Heart right ventricle (tissue), 16 donors: ENCODE results near the gene POLR2L. TPM values are rescaled to one million over a fixed set of nuclear protein-coding genes. Genes with fewer than 3 reads are reported as not detected.
A peak's percentile ranks its signal among the peaks of the same experiment; 100 is the strongest.

Experiments used
- ATAC-seq, 8 donors: fragments of 200-7000 bp; cut with Tn5 transposase; one replicate each; pipeline ENCODE4 v1.9.1; 2020; ENCODE audit warnings: mild to moderate bottlenecking in 8 of 8, moderate library complexity in 8 of 8, moderate number of reproducible peaks in 1 of 8
- DNase-seq, 2 donors: peaks; one replicate each; pipeline ENCODE4 v3.0.0-alpha.2; 2020
- H3K27ac ChIP-seq, 10 donors: fragments of 200-600 bp; sonication (generic) in 2 of 10; one replicate each; pipeline versions ENCODE4 v1.5.0 to v1.8.0; 2020 to 2022; ENCODE audit warnings: mild to moderate bottlenecking in 3 of 10
- H3K27me3 ChIP-seq, 7 donors: fragments of 200-600 bp; one replicate each; pipeline ENCODE4 v1.8.0; 2021 to 2022; ENCODE audit warnings: mild to moderate bottlenecking in 2 of 7
- H3K36me3 ChIP-seq, 9 donors: fragments of 200-600 bp; sonication (generic) in 1 of 9; one replicate each; pipeline versions ENCODE4 v1.5.0 to v1.8.0; 2020 to 2022; ENCODE audit warnings: mild to moderate bottlenecking in 2 of 9
- H3K4me1 ChIP-seq, 9 donors: fragments of 200-600 bp; sonication (generic) in 1 of 9; one replicate each; pipeline versions ENCODE4 v1.5.0 to v1.8.0; 2020 to 2022; ENCODE audit warnings: mild to moderate bottlenecking in 4 of 9
- H3K4me3 ChIP-seq, 10 donors: fragments of 200-600 bp; sonication (generic) in 2 of 10; one replicate each; pipeline versions ENCODE4 v1.5.0 to v1.8.0; 2020 to 2022; ENCODE audit warnings: mild to moderate bottlenecking in 7 of 10, moderate library complexity in 2 of 10
- H3K9me3 ChIP-seq, 11 donors: fragments of 200-600 bp in 10 of 11; sonication (generic) in 2 of 11; one replicate each; pipeline versions ENCODE4 v1.5.0 to v1.8.0; 2013 to 2022; ENCODE audit warnings: mild to moderate bottlenecking in 2 of 11, control low read depth in 1 of 11, moderate library complexity in 1 of 11
- CTCF ChIP-seq, 9 donors: fragments of 200-600 bp; sonication (generic) in 2 of 9; IDR thresholded peaks; one replicate each; pipeline versions ENCODE4 v1.5.0 to v1.8.0; 2021 to 2022; ENCODE audit warnings: antibody characterized with exemption in 9 of 9, mild to moderate bottlenecking in 5 of 9, moderate library complexity in 1 of 9
- WGBS, 2 donors: extraction: QIAGEN DNeasy Blood & Tissue Kit; methylation state at CpG; one replicate each; pipeline ENCODE4 v1.1.7; 2013; ENCODE audit warnings: inconsistent platforms in 1 of 2; 5-methylcytosine and 5-hydroxymethylcytosine counted together
- intact Hi-C, 10 donors: fragments of 100-400 bp; cut with DNase I; formaldehyde crosslinking; loops; one replicate each; pipeline versions ENCODE4 v1.11.1 to v1.14.2; 2022
- polyA plus RNA-seq, 2 donors: library from polyadenylated mRNA; stranded (reverse); fragments of 200-250 nt; gene quantifications; one replicate each; pipeline ENCODE4 v1.2.3, GENCODE V29; 2013
- total RNA-seq, 10 donors: library from RNA; stranded (reverse); fragmentation: NEBNext Ultra II Directional in 3 of 10; extraction: Animal tissue kit (Norgen Biotek cat#: 25700) in 3 of 10; gene quantifications; one replicate each; pipeline versions ENCODE4 v1.2.1 to v1.2.4, GENCODE V29; 2021 to 2023
- donor health status: Arrhythmogenic right ventricular cardiomyopathy.
- donor health status: ischemic (EF 13 %, LVEDD 7.1; RV severe dilation, severe dysfunction).
- donor health status: healthy with polysubstance abuse.
- donor health status: DM: no; HTN: yes; CAD: no.
- donor health status: DM: no; HTN: no; CAD: no.
- donor health status: ischemic (EF 25% LVEDD 6.9; RV normal size, moderate dysfunction).
- donor health status: ischemic (EF 25% LVEDD 5.7; RV mildly dilated, moderate dysfunction).
- donor health status: healthy.
- donor health status: DM: yes; HTN: yes; CAD: no.
- donor health status: Ischemic cardiomyopathy.
- donor health status: ischemic (EF 35%, LVEDD 5.7; RV mildly dilated, moderate dysfunction).
- donor health status: nonischemic (EF 11% LVEDD 7.7; RV severe dilation, severe dysfunction).
- donor health status: DM: yes; HTN: yes; CAD: no.
- donor health status: PGD.
- donor health status: ischemic (EF 29% LVEDD 5.4; RV normal size, mild dysfunction).
- donor health status: nonischemic (EF 23%, LVEDD 6.1; RV moderate dilation, normal function).

Gene POLR2L
- total and polyA plus RNA-seq, 12 donors, result 148 to 279 (median 234) TPM

- peaks cover 0 to 42% (median 12%) of the 10 kb centered on the region in 9 donors for H3K36me3 ChIP-seq
- peaks cover 16 to 46% (median 34%) of the 10 kb centered on the region in 9 donors for H3K4me1 ChIP-seq
- H3K4me3 ChIP-seq, result peak overlapping the region; percentile 69 to 99 (median 92)
- no peaks in the 10 kb centered on the region for H3K27me3 ChIP-seq
- DNase-seq (peak; percentile 93 to 95), ATAC-seq (peak; percentile 70 to 92 (median 79))
- peak in 5 of 9 donors; percentile 14 to 35 (median 27) for TF ChIP-seq CTCF (IDR thresholded peaks at IDR 0.05)
- intact Hi-C loops, result no loop called here
- whole genome bisulfite sequencing, 2 donors, result 0 to 1% methylated on average over 78 to 96 of the region's 96 CpGs
- no peaks in the 10 kb centered on the region for H3K9me3 ChIP-seq
- peak overlapping the region; percentile 87 to 99 (median 98) for H3K27ac ChIP-seq
Observed at GRCh38 chr11:819129-819931, 23.0 kb downstream of the POLR2L start.

GRCh38 chr11:818396-819128 is 23.8 kb downstream of the POLR2L start, which contains the start of gene PNPLA2:
PNPLA2 (plus strand) TSS chr11:818914; CDS start chr11:819719, 805 bp downstream.
- H3K27me3 ChIP-seq, result no peaks in the 10 kb centered on the region
- peaks cover 16 to 43% (median 34%) of the 10 kb centered on the region in 9 donors for H3K4me1 ChIP-seq
- H3K4me3 ChIP-seq, result peak within 1 kb of the TSS; percentile 69 to 99 (median 92)
- 32% methylated on average over 20 of the region's 20 CpGs for WGBS, 2 donors
- H3K9me3 ChIP-seq, result no peaks in the 10 kb centered on the region
- peaks cover 0 to 42% (median 6%) of the 10 kb centered on the region in 9 donors for H3K36me3 ChIP-seq
- peak in 4 of 8 donors; percentile 0 to 1 (median 0) for ATAC-seq
- peak within 1 kb of the TSS; percentile 87 to 99 (median 98) for H3K27ac ChIP-seq
- no peak for DNase-seq
- TF ChIP-seq CTCF (IDR thresholded peaks at IDR 0.05), result no peak
- intact Hi-C loops, result no loop called here

- Histone ChIP-seq H3K4me3 (no peak overlapping the region), H3K9me3 (no peaks in the 10 kb centered on the region), H3K36me3 (peaks cover 0 to 42% (median 23%) of the 10 kb centered on the region in 9 donors), H3K27ac (no peak overlapping the region), H3K27me3 (no peaks in the 10 kb centered on the region), H3K4me1 (peaks cover 8 to 32% (median 25%) of the 10 kb centered on the region in 9 donors)
- intact Hi-C loops, result no loop called here
- TF ChIP-seq CTCF (IDR thresholded peaks at IDR 0.05), result no peak
- WGBS, 2 donors, result 78 to 80% methylated on average over 11 of the region's 11 CpGs
- no peak for ATAC-seq
- DNase-seq, result no peak
Observed at GRCh38 chr11:816433-816779, 25.9 kb downstream of the POLR2L start.

GRCh38 chr11:815675-816432 is 26.5 kb downstream of the POLR2L start:
- H3K36me3 ChIP-seq, result peaks cover 0 to 44% (median 23%) of the 10 kb centered on the region in 9 donors
- DNase-seq, result no peak
- TF ChIP-seq CTCF (IDR thresholded peaks at IDR 0.05), result no peak
- H3K4me3 ChIP-seq, result no peak overlapping the region
- H3K27me3 ChIP-seq, result no peaks in the 10 kb centered on the region
- peaks cover 6 to 32% (median 25%) of the 10 kb centered on the region in 9 donors for H3K4me1 ChIP-seq
- H3K9me3 ChIP-seq, result no peaks in the 10 kb centered on the region
- no peak overlapping the region for H3K27ac ChIP-seq
- WGBS, 2 donors, result 85 to 90% methylated on average over 11 of the region's 11 CpGs
- ATAC-seq, result no peak
- intact Hi-C loops, result no loop called here
